ENCODE results near the gene PDLIM1.
"Not testable (repeated sequence)": the region's sequence is repeated elsewhere in the genome, so short reads cannot be mapped to it uniquely, and the experiment has no call there.

The PDLIM1 gene

DNA sequence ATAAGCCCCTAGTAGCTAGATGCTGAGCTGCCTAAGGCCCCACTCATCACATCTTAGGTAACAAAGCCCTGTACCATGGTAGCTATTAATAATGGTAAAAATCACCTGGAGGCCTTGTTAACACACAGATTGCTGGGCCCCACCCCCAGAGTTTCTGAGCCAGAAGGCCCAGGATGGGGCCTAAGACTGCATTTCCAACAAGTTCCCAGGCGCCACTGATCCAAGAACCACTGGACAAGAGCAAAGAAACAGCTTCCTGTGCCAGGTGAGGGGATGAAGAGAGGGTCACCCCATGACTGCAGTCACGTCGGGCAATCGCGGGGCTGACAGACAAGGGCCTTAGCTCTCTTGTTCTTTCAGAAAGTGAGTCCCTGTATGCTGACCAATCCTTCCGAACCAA, 50.0 kb downstream of the PDLIM1 start:
- DNase-seq (ENCODE audit: low read depth, low spot score) = no peak
- TF ChIP-seq, protein P1, sequence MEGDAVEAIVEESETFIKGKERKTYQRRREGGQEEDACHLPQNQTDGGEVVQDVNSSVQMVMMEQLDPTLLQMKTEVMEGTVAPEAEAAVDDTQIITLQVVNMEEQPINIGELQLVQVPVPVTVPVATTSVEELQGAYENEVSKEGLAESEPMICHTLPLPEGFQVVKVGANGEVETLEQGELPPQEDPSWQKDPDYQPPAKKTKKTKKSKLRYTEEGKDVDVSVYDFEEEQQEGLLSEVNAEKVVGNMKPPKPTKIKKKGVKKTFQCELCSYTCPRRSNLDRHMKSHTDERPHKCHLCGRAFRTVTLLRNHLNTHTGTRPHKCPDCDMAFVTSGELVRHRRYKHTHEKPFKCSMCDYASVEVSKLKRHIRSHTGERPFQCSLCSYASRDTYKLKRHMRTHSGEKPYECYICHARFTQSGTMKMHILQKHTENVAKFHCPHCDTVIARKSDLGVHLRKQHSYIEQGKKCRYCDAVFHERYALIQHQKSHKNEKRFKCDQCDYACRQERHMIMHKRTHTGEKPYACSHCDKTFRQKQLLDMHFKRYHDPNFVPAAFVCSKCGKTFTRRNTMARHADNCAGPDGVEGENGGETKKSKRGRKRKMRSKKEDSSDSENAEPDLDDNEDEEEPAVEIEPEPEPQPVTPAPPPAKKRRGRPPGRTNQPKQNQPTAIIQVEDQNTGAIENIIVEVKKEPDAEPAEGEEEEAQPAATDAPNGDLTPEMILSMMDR (IDR thresholded peaks at IDR 0.05; ENCODE audit: insufficient read depth, low read length, missing control alignments) = no peak
- POLR2A ChIA-PET = no interaction called here
- no peak overlapping the region for H3K4me3 ChIP-seq (ENCODE audit: low read depth, low read length)
- CTCF ChIA-PET = interaction anchor here (0.8 to 16.9 kb wide), 11 partner anchors 18 to 611 kb away, joined by 3 to 601 read pairs (median 4); no protein-coding TSS in a partner anchor

GRCh38 chr10:95240096-95240495, 50.7 kb downstream of the PDLIM1 start:
- DNase-seq (ENCODE audit: low read depth, low spot score); POLR2A ChIA-PET; H3K4me3 ChIP-seq (ENCODE audit: low read depth, low read length): not testable (repeated sequence)
- CTCF ChIA-PET = interaction anchor here (1.3 to 16.9 kb wide), 7 partner anchors 31 to 611 kb away, joined by 3 to 601 read pairs (median 10); no protein-coding TSS in a partner anchor

DNA sequence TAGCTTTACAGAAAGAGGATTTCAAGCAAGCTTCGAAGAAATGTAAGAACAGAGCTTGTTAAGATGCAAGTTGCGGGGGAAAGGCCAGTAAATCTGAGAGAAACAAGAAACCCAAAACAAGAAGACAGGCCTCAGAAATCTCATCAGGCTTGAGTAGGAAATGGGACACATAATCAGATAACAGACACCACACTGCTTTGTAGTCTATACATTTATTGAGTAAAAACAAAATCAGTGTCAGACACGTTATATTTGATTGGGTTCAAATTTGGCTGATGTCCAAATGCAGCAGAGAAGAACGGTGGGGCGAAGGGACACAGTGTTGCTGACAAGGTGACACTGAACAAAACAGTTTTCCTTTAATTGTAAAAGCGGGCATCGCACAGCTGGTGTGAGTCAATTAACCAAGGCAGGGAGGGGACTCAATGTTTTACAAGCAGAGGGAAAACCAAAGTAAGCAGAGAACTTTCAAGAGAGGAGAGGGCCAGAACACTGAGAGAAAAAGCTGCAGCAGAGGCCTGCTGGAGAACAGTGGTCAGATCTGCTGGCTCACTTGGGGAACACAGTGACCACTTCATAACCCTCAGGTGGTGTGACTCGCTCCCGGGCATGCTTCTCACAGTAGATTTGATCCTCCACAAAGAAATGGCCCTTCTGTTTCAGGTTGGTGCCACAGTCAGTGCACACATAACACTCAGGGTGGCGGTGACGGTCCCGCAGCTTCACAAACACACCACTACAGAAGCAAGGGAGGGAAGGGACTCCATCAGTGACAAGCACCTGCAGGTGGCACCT, 53.2 kb downstream of the PDLIM1 start:
- CTCF ChIA-PET = interaction anchor here (0.7 to 16.9 kb wide), 8 partner anchors 9 to 193 kb away, joined by 3 to 274 read pairs (median 29); no protein-coding TSS in a partner anchor
- POLR2A ChIA-PET = interaction anchor here (0.6 kb wide), 1 partner anchor 892 kb away, joined by 3 read pairs; no protein-coding TSS in a partner anchor
- H3K4me3 ChIP-seq (ENCODE audit: low read depth, low read length) = no peak overlapping the region
- TF ChIP-seq, protein P1 (IDR thresholded peaks at IDR 0.05; ENCODE audit: insufficient read depth, low read length, missing control alignments) = no peak
- DNase-seq (ENCODE audit: low read depth, low spot score) = no peak

- H3K4me3 ChIP-seq (ENCODE audit: low read depth, low read length) = no peak overlapping the region
- ChIA-PET CTCF (interaction anchor here (0.7 to 16.9 kb wide), 9 partner anchors 10 to 128 kb away, joined by 3 to 274 read pairs (median 6); no protein-coding TSS in a partner anchor), POLR2A (interaction anchor here (0.6 kb wide), 1 partner anchor 893 kb away, joined by 3 read pairs; no protein-coding TSS in a partner anchor)
- TF ChIP-seq, protein P1 (IDR thresholded peaks at IDR 0.05; ENCODE audit: insufficient read depth, low read length, missing control alignments) = no peak
- no peak for DNase-seq (ENCODE audit: low read depth, low spot score)
Observed at GRCh38 chr10:95236068-95236903, 54.5 kb downstream of the PDLIM1 start.

- ChIA-PET CTCF (interaction anchor here (0.9 to 16.9 kb wide), 8 partner anchors 8 to 128 kb away, joined by 5 to 274 read pairs (median 32); no protein-coding TSS in a partner anchor), POLR2A (no interaction called here)
- no peak for DNase-seq (ENCODE audit: low read depth, low spot score)
- no peak overlapping the region for H3K4me3 ChIP-seq (ENCODE audit: low read depth, low read length)
- TF ChIP-seq, protein P1 (IDR thresholded peaks at IDR 0.05; ENCODE audit: insufficient read depth, low read length, missing control alignments) = no peak
Observed at GRCh38 chr10:95235676-95236067, 55.1 kb downstream of the PDLIM1 start.

DNA sequence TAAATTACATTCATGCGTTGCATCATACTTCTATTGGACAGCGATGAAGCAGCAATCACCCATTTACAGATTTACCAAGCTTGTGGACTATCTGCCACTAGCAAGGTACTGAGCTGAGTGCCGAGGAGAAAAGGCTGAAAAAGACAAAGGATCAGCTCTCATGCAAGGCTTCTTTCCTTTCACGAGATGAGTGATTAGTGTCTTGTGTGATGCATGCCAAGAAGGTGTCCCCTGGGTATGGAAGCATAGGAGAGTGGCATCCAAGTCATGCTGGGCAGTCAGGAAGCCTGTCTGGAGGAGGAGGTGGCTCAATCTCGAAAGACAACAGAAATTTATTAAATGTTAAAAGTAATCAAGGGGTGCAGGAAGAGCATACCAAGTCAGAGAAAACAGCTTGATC, 55.9 kb downstream of the PDLIM1 start:
- no peak for DNase-seq (ENCODE audit: low read depth, low spot score)
- POLR2A ChIA-PET = no interaction called here
- CTCF ChIA-PET = interaction anchor here (0.6 to 16.9 kb wide), 8 partner anchors 9 to 129 kb away, joined by 3 to 274 read pairs (median 32); no protein-coding TSS in a partner anchor
- H3K4me3 ChIP-seq (ENCODE audit: low read depth, low read length) = no peak overlapping the region
- TF ChIP-seq, protein P1 (IDR thresholded peaks at IDR 0.05; ENCODE audit: insufficient read depth, low read length, missing control alignments) = no peak

All from AG04449 (cell line).